Measurements from ENCODE around the gene ATP8B1.

DNA sequence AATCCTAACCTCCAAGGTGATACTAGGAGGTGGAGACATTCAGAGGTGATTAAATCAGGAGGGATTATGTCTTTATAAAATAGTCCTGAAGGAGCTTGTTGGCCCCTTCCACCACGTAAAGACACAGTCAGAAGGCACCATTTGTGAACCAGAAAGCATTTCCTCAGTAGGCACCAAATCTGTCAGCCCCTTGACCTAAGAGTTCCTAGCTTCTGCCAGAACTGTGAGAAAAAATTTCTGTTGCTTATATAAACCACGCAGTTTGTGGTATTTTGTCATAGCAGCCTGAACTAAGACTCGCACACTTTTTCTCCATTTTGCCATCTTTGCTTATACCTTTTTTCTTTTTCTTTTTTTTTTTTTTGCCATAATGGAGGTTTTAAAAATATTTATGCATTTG is 162.9 kb downstream of the ATP8B1 start:
- TF ChIP-seq, protein P1, sequence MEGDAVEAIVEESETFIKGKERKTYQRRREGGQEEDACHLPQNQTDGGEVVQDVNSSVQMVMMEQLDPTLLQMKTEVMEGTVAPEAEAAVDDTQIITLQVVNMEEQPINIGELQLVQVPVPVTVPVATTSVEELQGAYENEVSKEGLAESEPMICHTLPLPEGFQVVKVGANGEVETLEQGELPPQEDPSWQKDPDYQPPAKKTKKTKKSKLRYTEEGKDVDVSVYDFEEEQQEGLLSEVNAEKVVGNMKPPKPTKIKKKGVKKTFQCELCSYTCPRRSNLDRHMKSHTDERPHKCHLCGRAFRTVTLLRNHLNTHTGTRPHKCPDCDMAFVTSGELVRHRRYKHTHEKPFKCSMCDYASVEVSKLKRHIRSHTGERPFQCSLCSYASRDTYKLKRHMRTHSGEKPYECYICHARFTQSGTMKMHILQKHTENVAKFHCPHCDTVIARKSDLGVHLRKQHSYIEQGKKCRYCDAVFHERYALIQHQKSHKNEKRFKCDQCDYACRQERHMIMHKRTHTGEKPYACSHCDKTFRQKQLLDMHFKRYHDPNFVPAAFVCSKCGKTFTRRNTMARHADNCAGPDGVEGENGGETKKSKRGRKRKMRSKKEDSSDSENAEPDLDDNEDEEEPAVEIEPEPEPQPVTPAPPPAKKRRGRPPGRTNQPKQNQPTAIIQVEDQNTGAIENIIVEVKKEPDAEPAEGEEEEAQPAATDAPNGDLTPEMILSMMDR (IDR thresholded peaks at IDR 0.05 in 8 of 11, conservative IDR thresholded peaks at IDR 0.05 in 3 of 11) = no peak
- TF ChIP-seq POLR2A (IDR thresholded peaks at IDR 0.05) (no peak), POLR2AphosphoS5 (IDR thresholded peaks at IDR 0.05) (no peak)

Measured in spleen (tissue), 7 donors.